22Rv1 (cell line): ENCODE data around the gene HSPB3.

Experiments
- ZFX ChIP-seq: fragments of 450-650 bp; IDR thresholded peaks from 2 replicates; pipeline ENCODE4 v1.6.1; 2017; ENCODE audit warnings: antibody characterized with exemption, borderline replicate concordance
- TF ChIP-seq, protein P1 (sequence below): fragments of 450-650 bp; IDR thresholded peaks from 2 replicates; pipeline ENCODE4 v1.5.1; 2017; ENCODE audit warnings: mild to moderate bottlenecking

GRCh38 chr5:54495027-54495426 lies 39.5 kb downstream of the HSPB3 start:
- TF ChIP-seq, protein P1, sequence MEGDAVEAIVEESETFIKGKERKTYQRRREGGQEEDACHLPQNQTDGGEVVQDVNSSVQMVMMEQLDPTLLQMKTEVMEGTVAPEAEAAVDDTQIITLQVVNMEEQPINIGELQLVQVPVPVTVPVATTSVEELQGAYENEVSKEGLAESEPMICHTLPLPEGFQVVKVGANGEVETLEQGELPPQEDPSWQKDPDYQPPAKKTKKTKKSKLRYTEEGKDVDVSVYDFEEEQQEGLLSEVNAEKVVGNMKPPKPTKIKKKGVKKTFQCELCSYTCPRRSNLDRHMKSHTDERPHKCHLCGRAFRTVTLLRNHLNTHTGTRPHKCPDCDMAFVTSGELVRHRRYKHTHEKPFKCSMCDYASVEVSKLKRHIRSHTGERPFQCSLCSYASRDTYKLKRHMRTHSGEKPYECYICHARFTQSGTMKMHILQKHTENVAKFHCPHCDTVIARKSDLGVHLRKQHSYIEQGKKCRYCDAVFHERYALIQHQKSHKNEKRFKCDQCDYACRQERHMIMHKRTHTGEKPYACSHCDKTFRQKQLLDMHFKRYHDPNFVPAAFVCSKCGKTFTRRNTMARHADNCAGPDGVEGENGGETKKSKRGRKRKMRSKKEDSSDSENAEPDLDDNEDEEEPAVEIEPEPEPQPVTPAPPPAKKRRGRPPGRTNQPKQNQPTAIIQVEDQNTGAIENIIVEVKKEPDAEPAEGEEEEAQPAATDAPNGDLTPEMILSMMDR = no peak
- no peak for TF ChIP-seq ZFX
